ENCODE measurements around the gene KLHL41. TPM values are rescaled to one million over a fixed set of nuclear protein-coding genes. Genes with fewer than 3 reads are reported as not detected.
A peak's percentile ranks its signal among the peaks of the same experiment; 100 is the strongest.

Gene KLHL41
- total RNA-seq (2014; rRNA removed; shearing (Covaris generic)) = 0.98 and 1.3 TPM in 2 replicates
- polyA plus RNA-seq (2015; cell fraction: cytosol; rRNA removed) = 0.35 TPM in 2 replicates
- polyA plus RNA-seq (2015; cell fraction: nucleus; rRNA removed) = 8.4 and 9.6 TPM in 2 replicates

- in situ Hi-C loops (cut with HindIII; ENCODE audit: low pct_unique_long_range_greater_than_20kb, low sequenced_read_pairs) = no loop called here
- DNase-seq (ENCODE audit: low read depth, low spot score) = no peak
Observed at GRCh38 chr2:169509298-169509885, at the start of gene KLHL41. Gene KLHL41, plus strand, starts transcription at chr2:169509702. Its CDS starts 77 bp downstream, at chr2:169509779.

DNA sequence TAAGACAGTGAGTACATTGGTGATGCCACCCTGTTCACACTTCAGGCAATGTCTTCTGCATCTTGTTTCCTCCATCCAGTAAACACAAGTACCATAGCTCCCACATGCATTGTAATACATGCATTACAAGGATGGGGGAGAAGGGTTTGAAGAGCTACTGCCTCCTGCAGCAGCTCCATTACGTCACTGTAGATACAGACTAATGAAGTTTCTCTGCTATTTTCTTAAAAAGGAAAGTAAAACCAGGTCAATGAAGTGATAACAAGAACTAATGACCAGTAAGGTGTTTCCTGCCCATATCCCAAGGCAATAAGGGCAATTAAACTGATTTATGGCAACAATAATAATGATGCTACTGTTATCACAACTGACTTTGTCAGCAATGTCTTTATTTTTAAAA lies 48.4 kb upstream of the KLHL41 start:
- in situ Hi-C loops (cut with HindIII; ENCODE audit: low pct_unique_long_range_greater_than_20kb, low sequenced_read_pairs) = no loop called here
- DNase-seq (ENCODE audit: low read depth, low spot score) = no peak

DNA sequence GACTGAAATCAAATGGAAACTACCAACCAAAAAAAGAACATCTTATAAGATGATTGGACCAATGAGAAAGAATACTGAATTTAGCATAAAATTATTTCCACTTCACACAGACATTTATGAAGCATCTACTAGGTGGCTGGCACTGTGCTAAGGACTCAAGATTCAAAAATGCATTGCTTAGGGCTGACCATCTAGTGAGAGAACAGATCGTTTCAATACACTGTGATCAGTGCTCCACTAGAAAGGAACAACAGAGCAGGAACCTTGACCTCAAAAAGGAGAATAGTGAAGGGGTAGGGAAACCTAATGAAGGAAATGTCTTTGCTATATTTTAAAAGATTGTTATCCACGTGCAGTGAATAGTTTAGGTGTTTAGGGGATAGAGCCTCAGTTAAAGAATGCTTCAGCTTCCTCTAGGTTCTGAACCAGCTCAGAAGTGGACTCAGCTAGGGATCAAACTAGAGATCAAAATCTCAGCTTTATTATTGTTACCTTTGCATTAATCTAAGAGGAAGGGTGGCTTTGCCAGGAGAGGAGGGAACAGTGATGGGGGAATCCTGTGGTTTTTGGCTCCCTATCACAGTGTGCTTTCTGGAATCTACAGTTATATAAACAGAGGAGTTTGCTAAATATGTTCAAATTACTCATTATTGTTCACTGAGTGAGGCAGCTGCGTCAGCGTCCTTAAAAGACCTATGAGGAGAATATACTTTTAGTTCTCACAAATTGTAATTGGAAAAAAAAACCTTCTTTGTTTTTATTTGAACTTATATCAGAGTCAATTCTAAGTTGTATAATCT lies 46.4 kb upstream of the KLHL41 start:
- DNase-seq (ENCODE audit: low read depth, low spot score) = no peak
- in situ Hi-C loops (cut with HindIII; ENCODE audit: low pct_unique_long_range_greater_than_20kb, low sequenced_read_pairs) = no loop called here

- DNase-seq (ENCODE audit: low read depth, low spot score) = no peak
- in situ Hi-C loops (cut with HindIII; ENCODE audit: low pct_unique_long_range_greater_than_20kb, low sequenced_read_pairs) = no loop called here
Observed at GRCh38 chr2:169464466-169464865, 45.0 kb upstream of the KLHL41 start.

- in situ Hi-C loops (cut with HindIII; ENCODE audit: low pct_unique_long_range_greater_than_20kb, low sequenced_read_pairs) = no loop called here
- DNase-seq (ENCODE audit: low read depth, low spot score) = no peak
Observed at GRCh38 chr2:169464882-169465281, 44.6 kb upstream of the KLHL41 start.

- in situ Hi-C loops (cut with HindIII; ENCODE audit: low pct_unique_long_range_greater_than_20kb, low sequenced_read_pairs) = no loop called here
- no peak for DNase-seq (ENCODE audit: low read depth, low spot score)
Observed at GRCh38 chr2:169468841-169469240, 40.7 kb upstream of the KLHL41 start.

- DNase-seq (ENCODE audit: low read depth, low spot score) = peak; percentile 8
- in situ Hi-C loops (cut with HindIII; ENCODE audit: low pct_unique_long_range_greater_than_20kb, low sequenced_read_pairs) = no loop called here
Observed at GRCh38 chr2:169469952-169470572, 39.4 kb upstream of the KLHL41 start.

GRCh38 chr2:169472249-169472648 lies 37.3 kb upstream of the KLHL41 start:
- DNase-seq (ENCODE audit: low read depth, low spot score) = no peak
- in situ Hi-C loops (cut with HindIII; ENCODE audit: low pct_unique_long_range_greater_than_20kb, low sequenced_read_pairs) = no loop called here

GRCh38 chr2:169476459-169476858 lies 33.0 kb upstream of the KLHL41 start:
- DNase-seq (ENCODE audit: low read depth, low spot score) = no peak
- in situ Hi-C loops (cut with HindIII; ENCODE audit: low pct_unique_long_range_greater_than_20kb, low sequenced_read_pairs) = no loop called here

- DNase-seq (ENCODE audit: low read depth, low spot score) = peak; percentile 98
- in situ Hi-C loops (cut with HindIII; ENCODE audit: low pct_unique_long_range_greater_than_20kb, low sequenced_read_pairs) = no loop called here
Observed at GRCh38 chr2:169478339-169478738, 31.2 kb upstream of the KLHL41 start.

GRCh38 chr2:169478745-169479256 lies 30.7 kb upstream of the KLHL41 start:
- in situ Hi-C loops (cut with HindIII; ENCODE audit: low pct_unique_long_range_greater_than_20kb, low sequenced_read_pairs) = no loop called here
- DNase-seq (ENCODE audit: low read depth, low spot score) = no peak

- in situ Hi-C loops (cut with HindIII; ENCODE audit: low pct_unique_long_range_greater_than_20kb, low sequenced_read_pairs) = no loop called here
- DNase-seq (ENCODE audit: low read depth, low spot score) = peak; percentile 79
Observed at GRCh38 chr2:169479257-169480078, 30.0 kb upstream of the KLHL41 start, which contains the start of gene BBS5. Gene BBS5, plus strand, starts transcription at chr2:169479494. Its CDS starts 60 bp downstream, at chr2:169479554.

GRCh38 chr2:169480079-169480465 lies 29.4 kb upstream of the KLHL41 start:
- in situ Hi-C loops (cut with HindIII; ENCODE audit: low pct_unique_long_range_greater_than_20kb, low sequenced_read_pairs) = no loop called here
- DNase-seq (ENCODE audit: low read depth, low spot score) = no peak

DNA sequence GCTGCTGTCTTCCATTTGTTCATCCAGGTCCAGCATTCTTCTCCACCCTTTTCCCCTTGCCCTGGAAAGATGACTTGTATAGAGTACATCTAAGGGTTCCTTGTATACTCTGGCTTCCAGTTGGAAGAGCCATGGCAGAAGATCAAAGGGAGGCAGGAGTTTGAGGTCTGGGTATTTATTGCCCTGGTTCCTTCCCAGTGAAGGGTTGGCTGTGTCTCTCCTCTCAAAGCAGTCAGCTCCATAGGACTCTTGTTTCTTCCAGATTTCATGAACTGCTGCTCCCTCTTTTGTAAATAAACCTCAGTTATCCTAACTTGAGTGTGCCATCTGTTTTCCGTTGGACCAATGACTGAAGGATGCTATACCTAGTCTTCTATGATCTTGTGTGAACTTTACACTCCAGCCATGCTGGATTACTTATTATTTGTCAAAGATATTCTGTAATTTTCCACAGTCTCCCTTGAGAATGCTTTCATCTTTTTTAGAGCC lies 23.8 kb upstream of the KLHL41 start:
- in situ Hi-C loops (cut with HindIII; ENCODE audit: low pct_unique_long_range_greater_than_20kb, low sequenced_read_pairs) = no loop called here
- DNase-seq (ENCODE audit: low read depth, low spot score) = no peak

DNA sequence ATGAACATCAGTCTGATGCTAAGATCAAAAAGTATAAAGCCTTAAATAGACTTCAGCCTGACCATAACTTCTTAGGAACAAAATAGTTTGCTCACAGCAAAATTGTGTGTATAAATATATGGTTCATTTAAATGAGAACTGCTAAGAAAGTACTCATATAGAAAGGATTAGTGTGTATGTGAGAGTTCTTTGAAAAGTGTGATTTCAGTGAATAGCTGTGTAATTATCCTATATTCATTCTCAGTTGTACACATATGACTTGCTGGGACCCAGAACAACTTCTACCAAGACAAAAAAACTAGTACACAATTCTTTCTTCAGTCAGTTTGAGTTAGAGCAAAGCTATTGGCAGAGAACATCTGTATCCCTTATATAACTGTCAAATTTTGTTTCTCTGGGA lies 23.0 kb upstream of the KLHL41 start:
- in situ Hi-C loops (cut with HindIII; ENCODE audit: low pct_unique_long_range_greater_than_20kb, low sequenced_read_pairs) = no loop called here
- DNase-seq (ENCODE audit: low read depth, low spot score) = no peak

GRCh38 chr2:169490834-169491233 lies 18.7 kb upstream of the KLHL41 start:
- in situ Hi-C loops (cut with HindIII; ENCODE audit: low pct_unique_long_range_greater_than_20kb, low sequenced_read_pairs) = no loop called here
- no peak for DNase-seq (ENCODE audit: low read depth, low spot score)

GRCh38 chr2:169491378-169491777 lies 18.1 kb upstream of the KLHL41 start:
- in situ Hi-C loops (cut with HindIII; ENCODE audit: low pct_unique_long_range_greater_than_20kb, low sequenced_read_pairs) = no loop called here
- DNase-seq (ENCODE audit: low read depth, low spot score) = no peak

All from SK-MEL-5 (cell line).